Measurements from ENCODE around the gene FAS. TPM values are rescaled to one million over a fixed set of nuclear protein-coding genes. Genes with fewer than 3 reads are reported as not detected.

Gene FAS
- 31.1 to 38.3 TPM (median 34.1 TPM) in 5 replicates for total RNA-seq (2022; extraction: Qiagen RNA extraction; ENCODE audit: low read depth)

DNA sequence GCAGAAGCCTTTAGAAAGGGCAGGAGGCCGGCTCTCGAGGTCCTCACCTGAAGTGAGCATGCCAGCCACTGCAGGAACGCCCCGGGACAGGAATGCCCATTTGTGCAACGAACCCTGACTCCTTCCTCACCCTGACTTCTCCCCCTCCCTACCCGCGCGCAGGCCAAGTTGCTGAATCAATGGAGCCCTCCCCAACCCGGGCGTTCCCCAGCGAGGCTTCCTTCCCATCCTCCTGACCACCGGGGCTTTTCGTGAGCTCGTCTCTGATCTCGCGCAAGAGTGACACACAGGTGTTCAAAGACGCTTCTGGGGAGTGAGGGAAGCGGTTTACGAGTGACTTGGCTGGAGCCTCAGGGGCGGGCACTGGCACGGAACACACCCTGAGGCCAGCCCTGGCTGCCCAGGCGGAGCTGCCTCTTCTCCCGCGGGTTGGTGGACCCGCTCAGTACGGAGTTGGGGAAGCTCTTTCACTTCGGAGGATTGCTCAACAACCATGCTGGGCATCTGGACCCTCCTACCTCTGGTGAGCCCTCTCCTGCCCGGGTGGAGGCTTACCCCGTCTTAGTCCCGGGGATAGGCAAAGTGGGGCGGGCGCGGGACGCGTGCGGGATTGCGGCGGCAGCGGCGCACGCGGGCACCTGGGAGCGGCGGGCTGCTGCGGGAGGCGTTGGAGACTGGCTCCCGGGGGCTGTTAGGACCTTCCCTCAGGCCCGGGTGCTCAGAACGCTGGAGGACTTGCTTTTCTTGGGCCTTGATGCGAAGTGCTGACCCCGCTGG is at the start of gene FAS:
TSS of gene FAS (plus strand) at position 415 of the 777 bp plus-strand sequence. CDS start at position 494, 79 bp downstream.

DNA sequence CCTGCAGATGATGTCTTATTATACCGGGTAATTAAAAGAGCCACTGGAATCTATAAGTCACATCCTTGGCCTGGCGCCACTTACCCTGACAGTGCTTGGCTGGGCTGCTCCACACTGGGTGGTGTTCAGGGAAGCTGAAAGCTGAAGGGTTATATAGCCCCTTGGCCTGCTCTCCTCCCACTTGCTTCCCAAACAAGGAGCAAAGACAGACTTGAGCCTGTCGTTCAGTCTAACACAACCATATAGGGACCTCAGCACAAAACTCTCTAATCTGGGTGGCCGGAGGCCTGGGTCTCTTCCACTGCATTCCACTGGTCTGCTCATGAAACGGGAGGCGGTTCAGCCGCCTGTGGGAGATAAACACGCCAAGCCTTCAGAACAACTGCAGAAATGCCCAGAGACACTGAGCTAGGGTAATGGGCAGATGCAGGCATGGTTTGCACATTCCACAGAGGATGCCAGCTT is 37.9 kb upstream of the FAS start, which contains the start of gene ACTA2:
TSS of gene ACTA2 (minus strand) at position 127 of the 465 bp plus-strand sequence. CDS start 3,843 bp downstream, outside the sequence.

Other genes starting within 250 kb of the FAS start
- gene LIPN, start 230.8 kb upstream of the FAS start, total RNA-seq (2022; extraction: Qiagen RNA extraction; ENCODE audit: low read depth) = not detected in 5 replicates
- not detected in 5 replicates for gene LIPM, start 188.1 kb upstream of the FAS start, total RNA-seq (2022; extraction: Qiagen RNA extraction; ENCODE audit: low read depth)
- 0.41 to 0.63 TPM (median 0.48 TPM) in 5 replicates for gene ANKRD22, start 139.0 kb upstream of the FAS start, total RNA-seq (2022; extraction: Qiagen RNA extraction; ENCODE audit: low read depth)
- 32.7 to 42.8 TPM (median 35.6 TPM) in 5 replicates for gene STAMBPL1, start 110.6 kb upstream of the FAS start, total RNA-seq (2022; extraction: Qiagen RNA extraction; ENCODE audit: low read depth)
- 17.1 to 22.0 TPM (median 19.1 TPM) in 5 replicates for gene ACTA2, start 38.0 kb upstream of the FAS start, total RNA-seq (2022; extraction: Qiagen RNA extraction; ENCODE audit: low read depth)
- gene CH25H, start 216.5 kb downstream of the FAS start, total RNA-seq (2022; extraction: Qiagen RNA extraction; ENCODE audit: low read depth) = 0.06 to 0.07 TPM in 2 of 5 replicates, not detected in the others

Data from A549 treated with DMSO at 1 μM for 4 hours (cell line).